ENCODE data around the gene DIAPH3.
A peak's percentile ranks its signal among the peaks of the same experiment; 100 is the strongest.

The DIAPH3 gene

GRCh38 chr13:59701261-59701660 lies 462.5 kb downstream of the DIAPH3 start:
- H3K27ac ChIP-seq (ENCODE audit: low read depth, low read length) = no peak overlapping the region
- H3K9me3 ChIP-seq (ENCODE audit: control insufficient read depth, insufficient read depth, low read depth, low read length) = no peaks in the 10 kb centered on the region
- no peak overlapping the region for H3K9ac ChIP-seq (ENCODE audit: low read length)
- no peak overlapping the region for H3K4me3 ChIP-seq (ENCODE audit: low read depth, low read length)
- no peaks in the 10 kb centered on the region for H3K4me1 ChIP-seq (ENCODE audit: control insufficient read depth, insufficient read depth, low read length)
- no peaks in the 10 kb centered on the region for H3K36me3 ChIP-seq (ENCODE audit: control insufficient read depth, insufficient read depth, low read length)
- no peaks in the 10 kb centered on the region for H3K27me3 ChIP-seq (ENCODE audit: control insufficient read depth, insufficient read depth, low read length)

GRCh38 chr13:59700281-59700680 lies 463.4 kb downstream of the DIAPH3 start:
- Histone ChIP-seq H3K27me3 (ENCODE audit: control insufficient read depth, insufficient read depth, low read length) (no peaks in the 10 kb centered on the region), H3K9ac (ENCODE audit: low read length) (no peak overlapping the region), H3K4me1 (ENCODE audit: control insufficient read depth, insufficient read depth, low read length) (no peaks in the 10 kb centered on the region), H3K4me3 (ENCODE audit: low read depth, low read length) (no peak overlapping the region), H3K9me3 (ENCODE audit: control insufficient read depth, insufficient read depth, low read depth, low read length) (no peaks in the 10 kb centered on the region), H3K36me3 (ENCODE audit: control insufficient read depth, insufficient read depth, low read length) (no peaks in the 10 kb centered on the region), H3K27ac (ENCODE audit: low read depth, low read length) (no peak overlapping the region)

- Histone ChIP-seq H3K9ac (ENCODE audit: low read length) (no peak overlapping the region), H3K4me1 (ENCODE audit: control insufficient read depth, insufficient read depth, low read length) (peaks cover 6% of the 10 kb centered on the region), H3K9me3 (ENCODE audit: control insufficient read depth, insufficient read depth, low read depth, low read length) (no peaks in the 10 kb centered on the region), H3K4me3 (ENCODE audit: low read depth, low read length) (no peak overlapping the region), H3K27ac (ENCODE audit: low read depth, low read length) (no peak overlapping the region), H3K27me3 (ENCODE audit: control insufficient read depth, insufficient read depth, low read length) (no peaks in the 10 kb centered on the region), H3K36me3 (ENCODE audit: control insufficient read depth, insufficient read depth, low read length) (no peaks in the 10 kb centered on the region)
Observed at GRCh38 chr13:59696271-59696670, 467.5 kb downstream of the DIAPH3 start.

- H3K4me3 ChIP-seq (ENCODE audit: low read depth, low read length) = no peak overlapping the region
- no peak overlapping the region for H3K9ac ChIP-seq (ENCODE audit: low read length)
- H3K27me3 ChIP-seq (ENCODE audit: control insufficient read depth, insufficient read depth, low read length) = no peaks in the 10 kb centered on the region
- no peak overlapping the region for H3K27ac ChIP-seq (ENCODE audit: low read depth, low read length)
- H3K9me3 ChIP-seq (ENCODE audit: control insufficient read depth, insufficient read depth, low read depth, low read length) = no peaks in the 10 kb centered on the region
- H3K36me3 ChIP-seq (ENCODE audit: control insufficient read depth, insufficient read depth, low read length) = no peaks in the 10 kb centered on the region
- peaks cover 36% of the 10 kb centered on the region for H3K4me1 ChIP-seq (ENCODE audit: control insufficient read depth, insufficient read depth, low read length)
Observed at GRCh38 chr13:59691501-59692066, 472.1 kb downstream of the DIAPH3 start.

- Histone ChIP-seq H3K9me3 (ENCODE audit: control insufficient read depth, insufficient read depth, low read depth, low read length) (no peaks in the 10 kb centered on the region), H3K36me3 (ENCODE audit: control insufficient read depth, insufficient read depth, low read length) (no peaks in the 10 kb centered on the region), H3K27ac (ENCODE audit: low read depth, low read length) (no peak overlapping the region), H3K27me3 (ENCODE audit: control insufficient read depth, insufficient read depth, low read length) (no peaks in the 10 kb centered on the region), H3K9ac (ENCODE audit: low read length) (no peak overlapping the region), H3K4me1 (ENCODE audit: control insufficient read depth, insufficient read depth, low read length) (peaks cover 39% of the 10 kb centered on the region), H3K4me3 (ENCODE audit: low read depth, low read length) (no peak overlapping the region)
Observed at GRCh38 chr13:59690857-59691500, 472.7 kb downstream of the DIAPH3 start.

- Histone ChIP-seq H3K27me3 (ENCODE audit: control insufficient read depth, insufficient read depth, low read length) (no peaks in the 10 kb centered on the region), H3K9ac (ENCODE audit: low read length) (no peak overlapping the region), H3K9me3 (ENCODE audit: control insufficient read depth, insufficient read depth, low read depth, low read length) (no peaks in the 10 kb centered on the region), H3K27ac (ENCODE audit: low read depth, low read length) (peak overlapping the region; percentile 30; the same call in 1 of the 2 replicates), H3K4me3 (ENCODE audit: low read depth, low read length) (no peak overlapping the region), H3K36me3 (ENCODE audit: control insufficient read depth, insufficient read depth, low read length) (no peaks in the 10 kb centered on the region), H3K4me1 (ENCODE audit: control insufficient read depth, insufficient read depth, low read length) (peaks cover 50% of the 10 kb centered on the region)
Observed at GRCh38 chr13:59689057-59689456, 474.7 kb downstream of the DIAPH3 start.

GRCh38 chr13:59686798-59687394 lies 476.8 kb downstream of the DIAPH3 start:
- Histone ChIP-seq H3K27ac (ENCODE audit: low read depth, low read length) (no peak overlapping the region), H3K9ac (ENCODE audit: low read length) (no peak overlapping the region), H3K4me1 (ENCODE audit: control insufficient read depth, insufficient read depth, low read length) (peaks cover 48% of the 10 kb centered on the region), H3K4me3 (ENCODE audit: low read depth, low read length) (no peak overlapping the region), H3K27me3 (ENCODE audit: control insufficient read depth, insufficient read depth, low read length) (no peaks in the 10 kb centered on the region), H3K36me3 (ENCODE audit: control insufficient read depth, insufficient read depth, low read length) (no peaks in the 10 kb centered on the region), H3K9me3 (ENCODE audit: control insufficient read depth, insufficient read depth, low read depth, low read length) (no peaks in the 10 kb centered on the region)

GRCh38 chr13:59684105-59684504 lies 479.6 kb downstream of the DIAPH3 start:
- Histone ChIP-seq H3K27ac (ENCODE audit: low read depth, low read length) (no peak overlapping the region), H3K27me3 (ENCODE audit: control insufficient read depth, insufficient read depth, low read length) (no peaks in the 10 kb centered on the region), H3K4me3 (ENCODE audit: low read depth, low read length) (no peak overlapping the region), H3K9ac (ENCODE audit: low read length) (no peak overlapping the region), H3K9me3 (ENCODE audit: control insufficient read depth, insufficient read depth, low read depth, low read length) (no peaks in the 10 kb centered on the region), H3K36me3 (ENCODE audit: control insufficient read depth, insufficient read depth, low read length) (no peaks in the 10 kb centered on the region), H3K4me1 (ENCODE audit: control insufficient read depth, insufficient read depth, low read length) (peaks cover 38% of the 10 kb centered on the region)

- Histone ChIP-seq H3K9me3 (ENCODE audit: control insufficient read depth, insufficient read depth, low read depth, low read length) (no peaks in the 10 kb centered on the region), H3K9ac (ENCODE audit: low read length) (no peak overlapping the region), H3K27ac (ENCODE audit: low read depth, low read length) (no peak overlapping the region), H3K27me3 (ENCODE audit: control insufficient read depth, insufficient read depth, low read length) (no peaks in the 10 kb centered on the region), H3K4me1 (ENCODE audit: control insufficient read depth, insufficient read depth, low read length) (peaks cover 16% of the 10 kb centered on the region), H3K36me3 (ENCODE audit: control insufficient read depth, insufficient read depth, low read length) (no peaks in the 10 kb centered on the region), H3K4me3 (ENCODE audit: low read depth, low read length) (no peak overlapping the region)
Observed at GRCh38 chr13:59681636-59682311, 482.0 kb downstream of the DIAPH3 start.

GRCh38 chr13:59680429-59681024 lies 483.2 kb downstream of the DIAPH3 start:
- no peak overlapping the region for H3K9ac ChIP-seq (ENCODE audit: low read length)
- H3K4me3 ChIP-seq (ENCODE audit: low read depth, low read length) = no peak overlapping the region
- H3K36me3 ChIP-seq (ENCODE audit: control insufficient read depth, insufficient read depth, low read length) = no peaks in the 10 kb centered on the region
- H3K27me3 ChIP-seq (ENCODE audit: control insufficient read depth, insufficient read depth, low read length) = no peaks in the 10 kb centered on the region
- H3K4me1 ChIP-seq (ENCODE audit: control insufficient read depth, insufficient read depth, low read length) = peaks cover 9% of the 10 kb centered on the region
- H3K27ac ChIP-seq (ENCODE audit: low read depth, low read length) = no peak overlapping the region
- H3K9me3 ChIP-seq (ENCODE audit: control insufficient read depth, insufficient read depth, low read depth, low read length) = no peaks in the 10 kb centered on the region

GRCh38 chr13:59679254-59679653 lies 484.5 kb downstream of the DIAPH3 start:
- Histone ChIP-seq H3K9ac (ENCODE audit: low read length) (no peak overlapping the region), H3K4me3 (ENCODE audit: low read depth, low read length) (no peak overlapping the region), H3K4me1 (ENCODE audit: control insufficient read depth, insufficient read depth, low read length) (no peaks in the 10 kb centered on the region), H3K27me3 (ENCODE audit: control insufficient read depth, insufficient read depth, low read length) (no peaks in the 10 kb centered on the region), H3K36me3 (ENCODE audit: control insufficient read depth, insufficient read depth, low read length) (no peaks in the 10 kb centered on the region), H3K9me3 (ENCODE audit: control insufficient read depth, insufficient read depth, low read depth, low read length) (no peaks in the 10 kb centered on the region), H3K27ac (ENCODE audit: low read depth, low read length) (peak overlapping the region; percentile 1; the same call in 1 of the 2 replicates)

All from HUES6 (cell line).